ENCODE data around the gene TBC1D22A.

The TBC1D22A gene

DNA sequence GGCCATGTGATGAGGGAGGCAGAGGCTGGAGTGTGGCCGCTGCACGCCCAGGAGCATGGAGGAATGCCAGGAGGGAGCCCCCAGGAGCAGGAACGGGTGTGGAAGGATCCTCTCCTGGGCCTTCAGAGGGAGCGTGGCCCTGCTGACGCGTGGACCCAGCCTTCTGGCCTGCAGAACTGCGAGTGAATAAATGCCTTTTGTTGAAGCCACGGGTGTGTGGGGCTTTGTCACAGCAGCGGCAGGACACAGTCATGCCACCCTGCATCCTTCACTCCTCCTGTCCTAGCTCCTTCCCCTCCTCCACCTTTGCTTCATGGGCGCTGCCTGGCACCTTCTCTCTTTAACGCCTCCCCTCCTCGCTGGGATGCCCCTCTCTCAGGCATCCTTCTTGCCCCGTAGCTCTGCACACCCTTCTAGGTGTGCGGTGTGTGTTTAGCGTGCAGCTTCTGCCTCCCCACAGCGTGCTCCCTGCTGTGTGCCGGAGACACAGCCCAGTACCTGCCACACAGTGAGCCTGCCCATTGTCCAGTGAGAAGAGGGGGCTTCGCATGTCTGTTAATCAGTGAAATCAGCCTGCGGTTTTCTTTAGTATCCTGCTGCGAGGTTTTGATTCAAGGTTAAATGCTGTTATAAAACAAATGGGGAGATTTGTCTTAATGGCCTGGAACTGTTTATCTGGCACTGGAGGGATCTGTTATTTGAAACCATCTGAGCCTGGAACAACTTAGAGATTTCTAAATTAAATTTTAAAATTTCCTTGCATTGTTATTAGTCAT, 459.6 kb downstream of the TBC1D22A start:
- no peak for TF ChIP-seq JUND (IDR thresholded peaks at IDR 0.05; ENCODE audit: low read depth)
- DNase-seq (ENCODE audit: low read depth in 1 of 2, low spot score in 1 of 2), result no peak
- in situ Hi-C loops (cut with HindIII; ENCODE audit: low pct_unique_long_range_greater_than_20kb, low sequenced_read_pairs), result no loop called here

All from T47D (cell line).